ENCODE measurements around the gene KNG1.
"Not testable (repeated sequence)": the region's sequence is repeated elsewhere in the genome, so short reads cannot be mapped to it uniquely, and the experiment has no call there.

The KNG1 gene

GRCh38 chr3:186717039-186717457 lies at the start of gene KNG1:
Gene KNG1, plus strand, starts transcription at chr3:186717359. Its CDS starts 184 bp downstream, at chr3:186717543.
- DNase-seq (ENCODE audit: low spot score): no peak

- no peak for DNase-seq (ENCODE audit: low spot score)
Observed at GRCh38 chr3:186668426-186668825, 48.7 kb upstream of the KNG1 start.

GRCh38 chr3:186669378-186670084 lies 47.6 kb upstream of the KNG1 start:
- no peak for DNase-seq (ENCODE audit: low spot score)

GRCh38 chr3:186670155-186670554 lies 47.0 kb upstream of the KNG1 start:
- no peak for DNase-seq (ENCODE audit: low spot score)

GRCh38 chr3:186671051-186671450 lies 46.1 kb upstream of the KNG1 start:
- no peak for DNase-seq (ENCODE audit: low spot score)

GRCh38 chr3:186678604-186679003 lies 38.6 kb upstream of the KNG1 start:
- DNase-seq (ENCODE audit: low spot score): no peak

- DNase-seq (ENCODE audit: low spot score): no peak
Observed at GRCh38 chr3:186679151-186679550, 38.0 kb upstream of the KNG1 start.

GRCh38 chr3:186680869-186681268 lies 36.3 kb upstream of the KNG1 start:
- DNase-seq (ENCODE audit: low spot score): no peak

GRCh38 chr3:186682812-186683211 lies 34.3 kb upstream of the KNG1 start:
- DNase-seq (ENCODE audit: low spot score): no peak

- no peak for DNase-seq (ENCODE audit: low spot score)
Observed at GRCh38 chr3:186683979-186684378, 33.2 kb upstream of the KNG1 start.

- DNase-seq (ENCODE audit: low spot score): not testable (repeated sequence)
Observed at GRCh38 chr3:186686475-186686874, 30.7 kb upstream of the KNG1 start.

- DNase-seq (ENCODE audit: low spot score): no peak
Observed at GRCh38 chr3:186687120-186687651, 30.0 kb upstream of the KNG1 start.

GRCh38 chr3:186690304-186690703 lies 26.9 kb upstream of the KNG1 start:
- DNase-seq (ENCODE audit: low spot score): not testable (repeated sequence)

GRCh38 chr3:186691676-186692075 lies 25.5 kb upstream of the KNG1 start:
- no peak for DNase-seq (ENCODE audit: low spot score)

GRCh38 chr3:186693843-186694242 lies 23.3 kb upstream of the KNG1 start:
- DNase-seq (ENCODE audit: low spot score): no peak

GRCh38 chr3:186694288-186695032 lies 22.7 kb upstream of the KNG1 start:
- no peak for DNase-seq (ENCODE audit: low spot score)

GRCh38 chr3:186696522-186696921 lies 20.6 kb upstream of the KNG1 start:
- DNase-seq (ENCODE audit: low spot score): no peak

- DNase-seq (ENCODE audit: low spot score): no peak
Observed at GRCh38 chr3:186697510-186697909, 19.6 kb upstream of the KNG1 start.

- no peak for DNase-seq (ENCODE audit: low spot score)
Observed at GRCh38 chr3:186700267-186700666, 16.9 kb upstream of the KNG1 start.

- DNase-seq (ENCODE audit: low spot score): not testable (repeated sequence)
Observed at GRCh38 chr3:186702451-186702850, 14.7 kb upstream of the KNG1 start.

- no peak for DNase-seq (ENCODE audit: low spot score)
Observed at GRCh38 chr3:186705882-186706780, 11.0 kb upstream of the KNG1 start.

- DNase-seq (ENCODE audit: low spot score): no peak
Observed at GRCh38 chr3:186708983-186709679, 8.0 kb upstream of the KNG1 start.
